SK-N-SH (cell line): ENCODE results near the gene ERCC8. TPM values are rescaled to one million over a fixed set of nuclear protein-coding genes. Genes with fewer than 3 reads are reported as not detected.

Experiments used
- CTCF ChIA-PET: fragments of 300-600, 350-600 bp; formaldehyde crosslinking; extraction: SDS; loops from one replicate; lab custom pipeline; 2021; lab: Yijun Ruan, JAX
- POLR2A ChIA-PET: fragments of 350-600 bp; sonication (Branson Sonifier 250); formaldehyde crosslinking; extraction: SDS; loops from one replicate; lab custom pipeline; 2020; ENCODE audit warnings: antibody characterized with exemption, inconsistent platforms; lab: Yijun Ruan, JAX
- DNase-seq: peaks from one replicate; pipeline ENCODE4 v3.0.0; 2012
- H2AFZ ChIP-seq: fragments of 200-600 bp; sonication (generic); 2 replicates; pipeline ENCODE4 v1.8.1; 2016; ENCODE audit warnings: antibody characterized with exemption, mild to moderate bottlenecking, low read depth
- H3F3A ChIP-seq: fragments of 200-600 bp; sonication (generic); replicated peaks from 2 replicates; pipeline ENCODE3; 2016; ENCODE audit warnings: antibody characterized with exemption, mild to moderate bottlenecking; ENCODE audit not compliant: insufficient read depth
- H3K27ac ChIP-seq, 2 experiments: fragments of 200-500 bp in 1 of 2; fragments of 200-600 bp in 1 of 2; sonication (Bioruptor generic) in 1 of 2; sonication (generic), shearing (Covaris generic) in 1 of 2; 2 replicates each; pipeline versions ENCODE4 v1.5.1 to v1.6.1; 2014 to 2016; ENCODE audit warnings: low read depth in 2 of 2, inconsistent platforms in 1 of 2, low read length in 1 of 2, mild to moderate bottlenecking in 1 of 2, mixed read lengths in 1 of 2
- H3K27me3 ChIP-seq: fragments of 200-600 bp; sonication (generic), shearing (Covaris generic); 2 replicates; pipeline ENCODE4 v1.6.1; 2016; ENCODE audit warnings: mixed run types; ENCODE audit not compliant: insufficient read depth
- H3K36me3 ChIP-seq, 2 experiments: fragments of 200-500 bp in 1 of 2; fragments of 200-600 bp in 1 of 2; sonication (Bioruptor generic) in 1 of 2; sonication (generic) in 1 of 2; replicated peaks in 1 of 2; 2 replicates each; pipeline versions ENCODE3 to v1.5.1; 2014 to 2016; ENCODE audit warnings: low read length in 1 of 2, mild to moderate bottlenecking in 1 of 2; ENCODE audit not compliant: insufficient read depth in 2 of 2, control insufficient read depth in 1 of 2
- H3K4me1 ChIP-seq, 2 experiments: fragments of 200-500 bp in 1 of 2; fragments of 200-600 bp in 1 of 2; sonication (Bioruptor generic) in 1 of 2; sonication (generic), shearing (Covaris generic) in 1 of 2; 2 replicates each; pipeline versions ENCODE4 v1.5.1 to v1.6.1; 2014 to 2016; ENCODE audit warnings: low read depth in 1 of 2, low read length in 1 of 2, mixed run types in 1 of 2; ENCODE audit not compliant: insufficient read depth in 2 of 2, control insufficient read depth in 1 of 2
- H3K4me2 ChIP-seq: fragments of 200-600 bp; sonication (generic), shearing (Covaris generic); 2 replicates; pipeline ENCODE4 v1.6.1; 2017; ENCODE audit warnings: mixed run types
- H3K4me3 ChIP-seq, 2 experiments: fragments of 200-500 bp in 1 of 2; fragments of 200-600 bp in 1 of 2; sonication (Bioruptor generic) in 1 of 2; sonication (generic), shearing (Covaris generic) in 1 of 2; 2 replicates each; pipeline versions ENCODE4 v1.5.1 to v1.8.1; 2014 to 2016; ENCODE audit warnings: low read depth in 2 of 2, inconsistent platforms in 1 of 2, low read length in 1 of 2, mild to moderate bottlenecking in 1 of 2, mixed read lengths in 1 of 2, moderate library complexity in 1 of 2
- H3K79me2 ChIP-seq: fragments of 200-600 bp; sonication (generic); 2 replicates; pipeline ENCODE4 v1.8.1; 2017; ENCODE audit warnings: mild to moderate bottlenecking; ENCODE audit not compliant: insufficient read depth
- H3K9ac ChIP-seq: fragments of 200-600 bp; sonication (generic); 2 replicates; pipeline ENCODE4 v1.6.1; 2017; ENCODE audit warnings: mixed run types
- H3K9me2 ChIP-seq: fragments of 200-600 bp; sonication (generic); 2 replicates; pipeline ENCODE4 v1.6.1; 2017; ENCODE audit warnings: mixed run types
- H3K9me3 ChIP-seq: fragments of 200-600 bp; sonication (generic); 2 replicates; pipeline ENCODE4 v1.6.1; 2017; ENCODE audit warnings: mixed run types, mild to moderate bottlenecking, moderate library complexity
- H4K20me1 ChIP-seq: fragments of 200-600 bp; sonication (generic); 2 replicates; pipeline ENCODE4 v1.6.1; 2017; ENCODE audit warnings: mild to moderate bottlenecking, mixed run types; ENCODE audit not compliant: insufficient read depth
- CTCF ChIP-seq: fragments of 200-600 bp; sonication (generic); IDR thresholded peaks from 2 replicates; pipeline ENCODE4 v1.6.1; 2017; ENCODE audit warnings: antibody characterized with exemption, mild to moderate bottlenecking, moderate library complexity
- FOXJ3 ChIP-seq: sonication (generic); formaldehyde crosslinking; IDR thresholded peaks from 2 replicates; pipeline ENCODE4 v1.5.1; 2020; ENCODE audit warnings: mild to moderate bottlenecking, missing genetic modification reagents
- NRF1 ChIP-seq: IDR thresholded peaks from 2 replicates; pipeline ENCODE4 v1.6.1; 2012; ENCODE audit warnings: low read depth, mild to moderate bottlenecking, low read length
- RXRA ChIP-seq: IDR thresholded peaks from 2 replicates; pipeline ENCODE4 v1.4.0; 2012; ENCODE audit warnings: low read depth, mild to moderate bottlenecking, borderline replicate concordance
- polyA plus RNA-seq, 3 experiments: library from polyadenylated mRNA; depleted of rRNA; stranded (reverse); fragments of >200 nt; gene quantifications; 2 replicates each; pipeline ENCODE4 v1.2.3, GENCODE V29; 2012

The ERCC8 gene
- polyA plus RNA-seq, 1 of the 3 experiments (the other 2 are of a cell fraction): 11.6 TPM

GRCh38 chr5:60826653-60827052, 118.2 kb downstream of the ERCC8 start:
- H3K36me3 ChIP-seq: no peaks in the 10 kb centered on the region
- H2AFZ ChIP-seq: no peak overlapping the region
- no peak overlapping the region for H3K4me3 ChIP-seq
- H3F3A ChIP-seq: no peaks in the 10 kb centered on the region
- H3K4me1 ChIP-seq: no peaks in the 10 kb centered on the region
- H3K4me2 ChIP-seq: no peak overlapping the region
- no peak for TF ChIP-seq NRF1
- no peak for TF ChIP-seq RXRA
- no peak for TF ChIP-seq FOXJ3 (CRISPR knock-in tag)
- TF ChIP-seq CTCF: no peak
- no peaks in the 10 kb centered on the region for H3K79me2 ChIP-seq
- ChIA-PET POLR2A (no interaction called here), CTCF (no interaction called here)
- no peak overlapping the region for H3K9ac ChIP-seq
- H3K27me3 ChIP-seq: no peaks in the 10 kb centered on the region; the same call in 1 of the 2 replicates
- no peaks in the 10 kb centered on the region for H3K9me2 ChIP-seq
- H3K9me3 ChIP-seq: no peaks in the 10 kb centered on the region
- H3K27ac ChIP-seq: no peak overlapping the region
- no peaks in the 10 kb centered on the region for H4K20me1 ChIP-seq
- DNase-seq: no peak

Other genes with a start within 250 kb of the ERCC8 start
- gene DEPDC1B, start 244.9 kb downstream of the ERCC8 start, polyA plus RNA-seq (2012; rRNA removed): 4.2 and 4.7 TPM in 2 replicates
- 0.05 and 0.07 TPM in 2 replicates for gene ELOVL7, start 100.8 kb downstream of the ERCC8 start, polyA plus RNA-seq (2012; rRNA removed)
- gene NDUFAF2, start 135 bp upstream of the ERCC8 start, polyA plus RNA-seq (2012; rRNA removed): 25.9 and 33.4 TPM in 2 replicates
- gene SMIM15, start 217.4 kb upstream of the ERCC8 start, polyA plus RNA-seq (2012; rRNA removed): 40.3 and 51.1 TPM in 2 replicates